OCI-LY1 (cell line): ENCODE data around the gene GNA14.

ENCODE experiments used
- H2AFZ ChIP-seq: fragments of 200-600 bp; sonication (generic), shearing (Covaris generic); 2 replicates; pipeline ENCODE4 v1.6.0; 2014; ENCODE audit warnings: antibody characterized with exemption, mild to moderate bottlenecking, low read length
- H3F3A ChIP-seq: fragments of 200-600 bp; sonication (generic), shearing (Covaris generic); 2 replicates; pipeline ENCODE4 v1.6.0; 2014; ENCODE audit warnings: mild to moderate bottlenecking, antibody characterized with exemption, low read length, moderate library complexity; ENCODE audit not compliant: insufficient read depth
- H3K27ac ChIP-seq: fragments of 200-600 bp; sonication (generic); 2 replicates; pipeline ENCODE4 v1.5.1; 2014; ENCODE audit warnings: low read length, mixed run types, mild to moderate bottlenecking, low read depth; ENCODE audit not compliant: poor library complexity, severe bottlenecking
- H3K27me3 ChIP-seq: fragments of 200-600 bp; sonication (generic); 2 replicates; pipeline ENCODE4 v1.6.0; 2014; ENCODE audit warnings: antibody characterized with exemption, mild to moderate bottlenecking, low read length, moderate library complexity; ENCODE audit not compliant: insufficient read depth
- H3K36me3 ChIP-seq: fragments of 200-600 bp; sonication (generic); 2 replicates; pipeline ENCODE4 v1.6.1; 2014; ENCODE audit warnings: mild to moderate bottlenecking, antibody characterized with exemption, low read length, moderate library complexity, mixed read lengths; ENCODE audit not compliant: insufficient read depth
- H3K4me1 ChIP-seq: fragments of 200-600 bp; sonication (generic); 2 replicates; pipeline ENCODE4 v1.5.1; 2014; ENCODE audit warnings: mild to moderate bottlenecking, low read length, moderate library complexity; ENCODE audit not compliant: insufficient read depth, severe bottlenecking
- H3K4me2 ChIP-seq: fragments of 200-600 bp; sonication (generic), shearing (Covaris generic); 2 replicates; pipeline ENCODE4 v1.6.1; 2014; ENCODE audit warnings: low read length
- H3K4me3 ChIP-seq: fragments of 200-600 bp; sonication (generic); 2 replicates; pipeline ENCODE4 v1.5.1; 2014; ENCODE audit warnings: low read length, low read depth, mild to moderate bottlenecking, mixed read lengths; ENCODE audit not compliant: poor library complexity, severe bottlenecking
- H3K79me2 ChIP-seq: fragments of 200-600 bp; shearing (Covaris generic); 2 replicates; pipeline ENCODE4 v1.6.1; 2016; ENCODE audit warnings: mixed run types, low read length, mixed read lengths; ENCODE audit not compliant: insufficient read depth
- H3K9ac ChIP-seq: fragments of 200-600 bp; sonication (generic), shearing (Covaris generic); 2 replicates; pipeline ENCODE4 v1.6.1; 2014; ENCODE audit warnings: mild to moderate bottlenecking, low read length, mixed read lengths
- H3K9me2 ChIP-seq: fragments of 200-600 bp; sonication (generic), shearing (Covaris generic); 2 replicates; pipeline ENCODE4 v1.6.1; 2014; ENCODE audit warnings: low read depth, mild to moderate bottlenecking, low read length, mixed read lengths
- H3K9me3 ChIP-seq: fragments of 200-600 bp; shearing (Covaris generic); 2 replicates; pipeline ENCODE4 v1.6.1; 2014; ENCODE audit warnings: low read length, mixed read lengths
- H4K20me1 ChIP-seq: fragments of 200-600 bp; sonication (generic), shearing (Covaris generic); 2 replicates; pipeline ENCODE4 v1.6.0; 2016; ENCODE audit warnings: mild to moderate bottlenecking, low read length; ENCODE audit not compliant: insufficient read depth
- CTCF ChIP-seq: fragments of 200-600 bp; sonication (generic), shearing (Covaris generic); IDR thresholded peaks from 2 replicates; pipeline ENCODE4 v1.5.1; 2017; ENCODE audit warnings: mild to moderate bottlenecking, antibody characterized with exemption, low read length, moderate library complexity, mixed read lengths
- EZH2 ChIP-seq: fragments of 200-600 bp; sonication (generic), shearing (Covaris generic); IDR thresholded peaks from 2 replicates; pipeline ENCODE4 v1.8.0; 2017; ENCODE audit warnings: borderline replicate concordance, mixed run types, mild to moderate bottlenecking, antibody characterized with exemption, low read length, moderate library complexity, mixed read lengths

The GNA14 gene

GRCh38 chr9:77563174-77563573 is 84.9 kb downstream of the GNA14 start:
- H3K9ac ChIP-seq = no peak overlapping the region
- H3K9me3 ChIP-seq = no peaks in the 10 kb centered on the region
- no peak overlapping the region for H2AFZ ChIP-seq
- H3K79me2 ChIP-seq = no peaks in the 10 kb centered on the region
- H3K27ac ChIP-seq = no peak overlapping the region
- H3K4me2 ChIP-seq = no peak overlapping the region
- TF ChIP-seq EZH2 (no peak), CTCF (no peak)
- no peaks in the 10 kb centered on the region for H3K27me3 ChIP-seq
- H4K20me1 ChIP-seq = no peaks in the 10 kb centered on the region
- H3F3A ChIP-seq = no peaks in the 10 kb centered on the region
- H3K4me3 ChIP-seq = no peak overlapping the region
- no peaks in the 10 kb centered on the region for H3K36me3 ChIP-seq
- no peaks in the 10 kb centered on the region for H3K9me2 ChIP-seq
- H3K4me1 ChIP-seq = no peaks in the 10 kb centered on the region

GRCh38 chr9:77562019-77562748 is 85.9 kb downstream of the GNA14 start:
- H3K79me2 ChIP-seq = no peaks in the 10 kb centered on the region
- no peak overlapping the region for H3K9ac ChIP-seq
- no peaks in the 10 kb centered on the region for H3K4me1 ChIP-seq
- H3K27ac ChIP-seq = no peak overlapping the region
- H3K27me3 ChIP-seq = no peaks in the 10 kb centered on the region
- H2AFZ ChIP-seq = no peak overlapping the region
- H3K36me3 ChIP-seq = no peaks in the 10 kb centered on the region
- no peak for TF ChIP-seq CTCF
- no peak for TF ChIP-seq EZH2
- no peaks in the 10 kb centered on the region for H3K9me3 ChIP-seq
- no peaks in the 10 kb centered on the region for H3K9me2 ChIP-seq
- no peak overlapping the region for H3K4me2 ChIP-seq
- no peaks in the 10 kb centered on the region for H4K20me1 ChIP-seq
- H3F3A ChIP-seq = no peaks in the 10 kb centered on the region
- no peak overlapping the region for H3K4me3 ChIP-seq

GRCh38 chr9:77561331-77562018 is 86.6 kb downstream of the GNA14 start:
- Histone ChIP-seq H2AFZ (no peak overlapping the region), H3F3A (no peaks in the 10 kb centered on the region), H3K27ac (no peak overlapping the region), H3K4me1 (no peaks in the 10 kb centered on the region), H3K9ac (no peak overlapping the region), H3K36me3 (no peaks in the 10 kb centered on the region), H3K9me2 (no peaks in the 10 kb centered on the region), H3K9me3 (no peaks in the 10 kb centered on the region), H4K20me1 (no peaks in the 10 kb centered on the region), H3K4me3 (no peak overlapping the region), H3K4me2 (no peak overlapping the region), H3K79me2 (no peaks in the 10 kb centered on the region), H3K27me3 (no peaks in the 10 kb centered on the region)
- TF ChIP-seq CTCF (no peak), EZH2 (no peak)
